ENCODE data around the gene VPS35L.

- TF ChIP-seq, protein P1, sequence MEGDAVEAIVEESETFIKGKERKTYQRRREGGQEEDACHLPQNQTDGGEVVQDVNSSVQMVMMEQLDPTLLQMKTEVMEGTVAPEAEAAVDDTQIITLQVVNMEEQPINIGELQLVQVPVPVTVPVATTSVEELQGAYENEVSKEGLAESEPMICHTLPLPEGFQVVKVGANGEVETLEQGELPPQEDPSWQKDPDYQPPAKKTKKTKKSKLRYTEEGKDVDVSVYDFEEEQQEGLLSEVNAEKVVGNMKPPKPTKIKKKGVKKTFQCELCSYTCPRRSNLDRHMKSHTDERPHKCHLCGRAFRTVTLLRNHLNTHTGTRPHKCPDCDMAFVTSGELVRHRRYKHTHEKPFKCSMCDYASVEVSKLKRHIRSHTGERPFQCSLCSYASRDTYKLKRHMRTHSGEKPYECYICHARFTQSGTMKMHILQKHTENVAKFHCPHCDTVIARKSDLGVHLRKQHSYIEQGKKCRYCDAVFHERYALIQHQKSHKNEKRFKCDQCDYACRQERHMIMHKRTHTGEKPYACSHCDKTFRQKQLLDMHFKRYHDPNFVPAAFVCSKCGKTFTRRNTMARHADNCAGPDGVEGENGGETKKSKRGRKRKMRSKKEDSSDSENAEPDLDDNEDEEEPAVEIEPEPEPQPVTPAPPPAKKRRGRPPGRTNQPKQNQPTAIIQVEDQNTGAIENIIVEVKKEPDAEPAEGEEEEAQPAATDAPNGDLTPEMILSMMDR (IDR thresholded peaks at IDR 0.05), result no peak
- no peak for TF ChIP-seq POLR2A (IDR thresholded peaks at IDR 0.05)
These were observed 149.0 kb downstream of the VPS35L start for GRCh38 chr16:19704321-19705145.

Data from prostate gland (tissue), 2 donors.